Endothelial cell of umbilical vein (primary cell): Measurements from ENCODE around the gene NFX1. TPM values are rescaled to one million over a fixed set of nuclear protein-coding genes. Genes with fewer than 3 reads are reported as not detected.

Experiments used
- BruUV-seq: library from RNA; stranded (reverse); fragments of 400-500 nt; replicated peaks from 2 replicates; lab custom pipeline; 2021; lab: Mats Ljungman, UMichigan
- CTCF ChIA-PET: fragments of 300-600, 350-600 bp; sonication (Branson Sonifier 250); formaldehyde crosslinking; loops from one replicate; lab custom pipeline; 2021; ENCODE audit warnings: antibody characterized with exemption, inconsistent platforms; lab: Charles Lee
- POLR2A ChIA-PET: fragments of 300-600, 350-600 bp; sonication (Branson Sonifier 250); formaldehyde crosslinking; loops from one replicate; lab custom pipeline; 2021; ENCODE audit warnings: antibody characterized with exemption, inconsistent platforms; lab: Charles Lee
- DNase-seq: peaks from one replicate; pipeline ENCODE4 v3.0.0-alpha.2; 2011; ENCODE audit warnings: low read depth, low spot score
- FAIRE-seq: peaks from 2 replicates; lab custom pipeline; 2011; peaks lifted over from hg19 to GRCh38; lab: Jason Lieb, UNC
- H2AFZ ChIP-seq: 2 replicates; pipeline ENCODE4 v1.6.0; 2012; ENCODE audit warnings: low read depth, low read length, control low read depth, inconsistent platforms
- H3K27ac ChIP-seq: 2 replicates; pipeline ENCODE4 v1.5.1; 2011; ENCODE audit warnings: low read depth, mild to moderate bottlenecking, control low read depth, low read length, moderate library complexity; ENCODE audit not compliant: insufficient read depth
- H3K27me3 ChIP-seq, 2 experiments: 2 replicates each; pipeline versions ENCODE4 v1.6.0 to v1.6.1; 2011; ENCODE audit warnings: low read length in 2 of 2, mixed read lengths in 1 of 2; ENCODE audit not compliant: control insufficient read depth in 2 of 2, insufficient read depth in 2 of 2
- H3K36me3 ChIP-seq, 2 experiments: 2 replicates in 1 of 2; 3 replicates in 1 of 2; pipeline ENCODE4 v1.5.1; 2011; ENCODE audit warnings: low read length in 2 of 2, mild to moderate bottlenecking in 1 of 2, moderate library complexity in 1 of 2; ENCODE audit not compliant: control insufficient read depth in 2 of 2, insufficient read depth in 2 of 2; ENCODE audit errors: extremely low read depth in 1 of 2
- H3K4me1 ChIP-seq: 3 replicates; pipeline ENCODE4 v1.5.1; 2011; ENCODE audit warnings: mild to moderate bottlenecking, low read length; ENCODE audit not compliant: control insufficient read depth, insufficient read depth; ENCODE audit errors: extremely low read depth
- H3K4me2 ChIP-seq: 2 replicates; pipeline ENCODE4 v1.6.1; 2011; ENCODE audit warnings: low read length, control low read depth, mixed read lengths; ENCODE audit not compliant: insufficient read depth
- H3K4me3 ChIP-seq, 3 experiments: fragments of 200-600 bp in 1 of 3; sonication (generic), shearing (Covaris generic) in 1 of 3; replicated peaks in 1 of 3; 2 replicates each; pipeline ENCODE4 v1.5.1; 2011 to 2016; ENCODE audit warnings: control low read depth in 3 of 3, low read length in 3 of 3, mild to moderate bottlenecking in 2 of 3, inconsistent platforms in 1 of 3, low read depth in 1 of 3, moderate library complexity in 1 of 3; ENCODE audit not compliant: insufficient read depth in 1 of 3
- H3K79me2 ChIP-seq: 2 replicates; pipeline ENCODE4 v1.6.0; 2012; ENCODE audit warnings: low read length, inconsistent platforms; ENCODE audit not compliant: control insufficient read depth, insufficient read depth
- H3K9ac ChIP-seq: replicated peaks from 2 replicates; pipeline ENCODE3; 2011; ENCODE audit warnings: low read length, control low read depth; ENCODE audit not compliant: insufficient read depth; ENCODE audit errors: extremely low read depth
- H3K9me1 ChIP-seq: replicated peaks from 3 replicates; pipeline ENCODE4 v1.6.0; 2011; ENCODE audit warnings: mild to moderate bottlenecking, low read length; ENCODE audit not compliant: control insufficient read depth, insufficient read depth; ENCODE audit errors: extremely low read depth
- H3K9me3 ChIP-seq: replicated peaks from 2 replicates; pipeline ENCODE4 v1.5.1; 2012; ENCODE audit warnings: low read length, inconsistent platforms; ENCODE audit not compliant: control insufficient read depth, insufficient read depth
- H4K20me1 ChIP-seq: replicated peaks from 2 replicates; pipeline ENCODE3; 2011; ENCODE audit warnings: mild to moderate bottlenecking, low read length; ENCODE audit not compliant: control insufficient read depth, insufficient read depth; ENCODE audit errors: extremely low read depth
- EZH2 ChIP-seq: IDR thresholded peaks from 2 replicates; pipeline ENCODE4 v1.6.1; 2012; ENCODE audit warnings: borderline replicate concordance, low read depth, mild to moderate bottlenecking, moderate library complexity, low read length, inconsistent platforms; ENCODE audit not compliant: severe bottlenecking
- FOS ChIP-seq: IDR thresholded peaks from 2 replicates; pipeline ENCODE4 v1.6.1; 2011; ENCODE audit warnings: mild to moderate bottlenecking, low read length, moderate library complexity, borderline replicate concordance; ENCODE audit not compliant: insufficient read depth
- GATA2 ChIP-seq: IDR thresholded peaks from 2 replicates; pipeline ENCODE4 v1.7.0; 2011; ENCODE audit warnings: low read depth, mild to moderate bottlenecking, moderate library complexity, mixed read lengths, low read length; ENCODE audit not compliant: insufficient read length, insufficient read depth
- JUN ChIP-seq: IDR thresholded peaks from 2 replicates; pipeline ENCODE4 v1.6.1; 2011; ENCODE audit warnings: borderline replicate concordance, low read depth; ENCODE audit not compliant: insufficient read length, insufficient read depth
- MYC ChIP-seq: IDR thresholded peaks from one replicate; pipeline ENCODE4 v1.6.1; 2011; ENCODE audit warnings: mild to moderate bottlenecking, low read depth, low read length
- POLR2A ChIP-seq: IDR thresholded peaks from 2 replicates; pipeline ENCODE4 v1.6.1; 2012; ENCODE audit warnings: low read depth, mild to moderate bottlenecking, control low read depth, low read length
- POLR2AphosphoS5 ChIP-seq: IDR thresholded peaks from 2 replicates; pipeline ENCODE4 v1.6.1; 2012; ENCODE audit warnings: low read depth, mild to moderate bottlenecking, control low read depth, low read length, moderate library complexity; ENCODE audit not compliant: insufficient read depth
- dilution Hi-C: fragments of 300-500 bp; cut with MboI; formaldehyde crosslinking; loops from one replicate; pipeline ENCODE4 v1.15.0; 2019; ENCODE audit warnings: low sequenced_read_pairs; ENCODE audit not compliant: extremely low pct_ligation_motif_present
- intact Hi-C: fragments of 100-400 bp; cut with micrococcal nuclease; formaldehyde crosslinking; loops from one replicate; pipeline ENCODE4 v1.10.0; 2022
- polyA plus RNA-seq, 4 experiments: library from polyadenylated mRNA; depleted of rRNA in 3 of 4; stranded (reverse) in 3 of 4; unstranded in 1 of 4; fragments of >200 nt; gene quantifications; 2 replicates each; pipeline versions ENCODE4 v1.2.1 to v1.2.3, GENCODE V29; 2011 to 2012; ENCODE audit warnings: missing spikeins in 1 of 4
- total RNA-seq: library from RNA; stranded (reverse); gene quantifications from 2 replicates; pipeline ENCODE4 v1.2.3, GENCODE V29; 2021
- TF ChIP-seq, protein P1 (sequence below): IDR thresholded peaks from 2 replicates; pipeline ENCODE4 v1.6.1; 2011; ENCODE audit not compliant: insufficient read depth, insufficient read length
- TF ChIP-seq, protein P2 (sequence below), 2 donors: IDR thresholded peaks; 1 replicate in 1 of 2; 2 replicates in 1 of 2; pipeline ENCODE4 v1.5.1; 2011; ENCODE audit warnings: low read length in 2 of 2, mild to moderate bottlenecking in 2 of 2, moderate library complexity in 2 of 2, control low read depth in 1 of 2, inconsistent platforms in 1 of 2, low read depth in 1 of 2; ENCODE audit not compliant: insufficient read depth in 1 of 2; ENCODE audit errors: extremely low read depth in 1 of 2

NFX1 gene
- total and polyA plus RNA-seq, 2 donors (not counting 3 experiments of a cell fraction or from before 2014, with no cell fraction given): 19.3 to 21.7 TPM

DNA sequence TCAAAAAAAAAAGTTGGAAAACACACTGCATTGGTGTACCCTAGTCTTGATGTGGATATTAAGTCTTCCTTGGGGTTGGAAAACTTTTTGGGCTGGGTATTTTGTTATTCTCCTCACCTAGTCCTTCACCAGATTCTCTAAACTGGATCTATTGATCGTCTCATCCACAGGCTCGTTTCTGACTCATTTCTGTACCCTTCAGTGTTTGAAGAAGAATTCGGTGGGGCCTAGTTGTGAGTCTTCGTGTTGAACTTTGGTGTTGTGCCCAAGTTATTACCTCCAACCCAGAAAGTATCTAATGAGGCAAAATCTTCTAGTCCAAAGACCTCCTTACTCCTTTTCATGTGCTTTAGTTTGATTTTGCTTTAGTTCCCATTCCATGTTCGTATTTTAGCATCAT, 1.6 kb downstream of the NFX1 start:
- H3K4me3 ChIP-seq: no peak overlapping the region
- no peaks in the 10 kb centered on the region for H3K9me3 ChIP-seq
- H4K20me1 ChIP-seq: no peaks in the 10 kb centered on the region
- DNase-seq: no peak
- H3K4me2 ChIP-seq: peak overlapping the region; percentile 2
- no TSS peak for BruUV-seq
- no peak overlapping the region for H3K27ac ChIP-seq
- H3K79me2 ChIP-seq: peaks cover 43% of the 10 kb centered on the region
- CTCF ChIA-PET: interaction anchor here (2.8 kb wide), 1 partner anchor 161 kb away, joined by 31 read pairs; no protein-coding TSS in a partner anchor
- H3K9ac ChIP-seq: no peak overlapping the region
- H3K9me1 ChIP-seq: no peaks in the 10 kb centered on the region
- peak; percentile 40 for FAIRE-seq
- TF ChIP-seq POLR2AphosphoS5 (no peak), FOS (no peak), GATA2 (no peak), POLR2A (no peak), MYC (no peak), EZH2 (no peak), JUN (no peak)
- TF ChIP-seq, protein P1, sequence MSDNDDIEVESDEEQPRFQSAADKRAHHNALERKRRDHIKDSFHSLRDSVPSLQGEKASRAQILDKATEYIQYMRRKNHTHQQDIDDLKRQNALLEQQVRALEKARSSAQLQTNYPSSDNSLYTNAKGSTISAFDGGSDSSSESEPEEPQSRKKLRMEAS: no peak
- TF ChIP-seq, protein P2, sequence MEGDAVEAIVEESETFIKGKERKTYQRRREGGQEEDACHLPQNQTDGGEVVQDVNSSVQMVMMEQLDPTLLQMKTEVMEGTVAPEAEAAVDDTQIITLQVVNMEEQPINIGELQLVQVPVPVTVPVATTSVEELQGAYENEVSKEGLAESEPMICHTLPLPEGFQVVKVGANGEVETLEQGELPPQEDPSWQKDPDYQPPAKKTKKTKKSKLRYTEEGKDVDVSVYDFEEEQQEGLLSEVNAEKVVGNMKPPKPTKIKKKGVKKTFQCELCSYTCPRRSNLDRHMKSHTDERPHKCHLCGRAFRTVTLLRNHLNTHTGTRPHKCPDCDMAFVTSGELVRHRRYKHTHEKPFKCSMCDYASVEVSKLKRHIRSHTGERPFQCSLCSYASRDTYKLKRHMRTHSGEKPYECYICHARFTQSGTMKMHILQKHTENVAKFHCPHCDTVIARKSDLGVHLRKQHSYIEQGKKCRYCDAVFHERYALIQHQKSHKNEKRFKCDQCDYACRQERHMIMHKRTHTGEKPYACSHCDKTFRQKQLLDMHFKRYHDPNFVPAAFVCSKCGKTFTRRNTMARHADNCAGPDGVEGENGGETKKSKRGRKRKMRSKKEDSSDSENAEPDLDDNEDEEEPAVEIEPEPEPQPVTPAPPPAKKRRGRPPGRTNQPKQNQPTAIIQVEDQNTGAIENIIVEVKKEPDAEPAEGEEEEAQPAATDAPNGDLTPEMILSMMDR (IDR thresholded peaks at IDR 0.05; ENCODE audit: extremely low read depth in 1 of 2, insufficient read depth in 1 of 2, low read depth in 1 of 2, low read length in 2 of 2): no peak
- no peak overlapping the region for H2AFZ ChIP-seq
- peaks cover 2 to 10% of the 10 kb centered on the region in 2 experiments for H3K36me3 ChIP-seq
- no peaks in the 10 kb centered on the region for H3K27me3 ChIP-seq
- dilution Hi-C loops: no loop called here
- POLR2A ChIA-PET: no interaction called here
- peaks cover 13% of the 10 kb centered on the region for H3K4me1 ChIP-seq
- intact Hi-C loops: loop anchor here (2.0 kb wide), 2 partner anchors 29 to 37 kb away; no protein-coding TSS in a partner anchor
